Naive B cell (primary cell): Measurements from ENCODE around the gene EMB. TPM values are rescaled to one million over a fixed set of nuclear protein-coding genes. Genes with fewer than 3 reads are reported as not detected.
"Not testable (repeated sequence)": the region's sequence is repeated elsewhere in the genome, so short reads cannot be mapped to it uniquely, and the experiment has no call there.

ENCODE experiments used
- ATAC-seq, 2 donors: fragments of 150-1000 bp; cut with Tn5 transposase; 2 replicates each; pipeline ENCODE4 v1.10.0; 2021; ENCODE audit warnings: low read depth in 2 of 2, mild to moderate bottlenecking in 2 of 2, moderate library complexity in 2 of 2
- DNase-seq: peaks from one replicate; pipeline ENCODE4 v3.0.0; 2022
- H3K27ac Mint-ChIP-seq, 6 donors: one replicate each; pipeline ENCODE4 v1.8.0; 2020 to 2022; ENCODE audit warnings: mild to moderate bottlenecking in 6 of 6, mixed read lengths in 6 of 6, moderate library complexity in 5 of 6, inconsistent platforms in 2 of 6
- H3K27me3 Mint-ChIP-seq, 3 donors: one replicate each; pipeline ENCODE4 v1.8.0; 2021 to 2022; ENCODE audit warnings: mixed read lengths in 3 of 3, mild to moderate bottlenecking in 1 of 3
- H3K36me3 Mint-ChIP-seq, 2 donors: one replicate each; pipeline ENCODE4 v1.8.0; 2020 to 2022; ENCODE audit warnings: mixed read lengths in 2 of 2, inconsistent platforms in 1 of 2, mild to moderate bottlenecking in 1 of 2
- H3K4me1 Mint-ChIP-seq, 3 donors: one replicate each; pipeline ENCODE4 v1.8.0; 2020 to 2022; ENCODE audit warnings: mixed read lengths in 3 of 3, inconsistent platforms in 1 of 3, mild to moderate bottlenecking in 1 of 3, moderate library complexity in 1 of 3
- H3K4me3 Mint-ChIP-seq, 8 donors: one replicate each; pipeline ENCODE4 v1.8.0; 2020 to 2022; ENCODE audit warnings: mild to moderate bottlenecking in 8 of 8, mixed read lengths in 8 of 8, moderate library complexity in 8 of 8, inconsistent platforms in 2 of 8
- H3K9me3 Mint-ChIP-seq, 7 donors: one replicate each; pipeline ENCODE4 v1.8.0; 2020 to 2022; ENCODE audit warnings: mixed read lengths in 7 of 7, mild to moderate bottlenecking in 5 of 7, inconsistent platforms in 2 of 7, moderate library complexity in 1 of 7
- polyA plus RNA-seq, 6 donors: library from polyadenylated mRNA; unstranded; fragments of 300-500 nt; fragmentation: Illumina TruSeq; gene quantifications; one replicate each; pipeline ENCODE4 v1.2.3, GENCODE V29; 2021; ENCODE audit warnings: low read depth in 6 of 6

The EMB gene
- polyA plus RNA-seq, 6 donors from 2014 or later = 95.7 to 164 (median 113) TPM

DNA sequence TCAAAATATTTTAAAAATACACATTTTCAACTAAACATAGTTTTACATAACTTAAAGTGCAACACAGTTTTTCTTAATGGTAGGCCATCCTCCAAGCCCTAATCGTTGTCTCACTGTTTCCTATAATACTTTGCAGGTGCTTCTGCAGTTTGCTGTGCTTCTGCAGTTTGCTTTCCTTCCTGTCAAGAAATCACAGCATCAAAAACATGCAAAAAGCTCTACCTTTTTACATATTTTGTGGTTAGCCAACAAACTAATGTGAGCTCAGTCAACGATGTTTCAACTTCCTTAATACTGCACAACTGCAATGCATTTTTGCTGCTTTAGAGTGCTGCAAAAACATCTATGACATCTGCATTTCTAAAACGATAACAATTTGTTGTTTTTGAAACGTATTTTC is 25.2 kb downstream of the EMB start:
- Mint-ChIP-seq H3K27me3 (no peaks in the 10 kb centered on the region), H3K36me3 (peaks cover 5 to 11% of the 10 kb centered on the region in 2 donors), H3K4me1 (peaks cover 57 to 70% (median 63%) of the 10 kb centered on the region in 3 donors), H3K4me3 (peak overlapping the region in 5 of 8 donors; percentile 5 to 71 (median 56)), H3K9me3 (peaks cover 0 to 4% (median 0%) of the 10 kb centered on the region in 7 donors), H3K27ac (peak overlapping the region in 2 of 6 donors; percentile 83 to 87)
- DNase-seq (peak; percentile 71), ATAC-seq (peak; percentile 92 to 95)

- Mint-ChIP-seq H3K4me1 (peaks cover 43 to 55% (median 43%) of the 10 kb centered on the region in 3 donors), H3K27ac (peak overlapping the region in 1 of 6 donors; percentile 28)
- H3K27me3 Mint-ChIP-seq, H3K9me3 Mint-ChIP-seq, ATAC-seq, DNase-seq, H3K4me3 Mint-ChIP-seq, H3K36me3 Mint-ChIP-seq: not testable (repeated sequence)
Measured at GRCh38 chr5:50410932-50411331, 30.2 kb downstream of the EMB start.

DNA sequence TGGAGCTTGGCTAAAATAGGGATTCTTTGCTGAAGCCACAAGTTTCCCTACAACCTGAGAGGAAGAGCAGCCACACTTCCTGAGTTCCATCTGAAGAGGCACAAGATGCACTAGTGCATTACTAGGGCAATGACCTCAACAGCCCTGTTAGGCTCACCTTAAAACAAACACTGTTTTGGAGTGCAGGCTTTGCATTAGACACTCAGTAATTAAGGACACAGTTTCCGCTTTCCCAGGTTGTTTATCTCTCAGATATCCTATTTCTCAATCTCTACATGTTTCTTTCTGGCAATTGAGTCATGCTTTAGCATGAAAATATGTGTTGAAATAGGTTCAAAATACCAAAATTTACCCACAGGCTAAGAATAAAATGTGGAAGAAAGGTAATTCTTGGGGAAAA is 34.2 kb downstream of the EMB start:
- H3K4me1 Mint-ChIP-seq = peaks cover 25 to 35% (median 32%) of the 10 kb centered on the region in 3 donors
- H3K4me3 Mint-ChIP-seq = peak overlapping the region in 1 of 8 donors; percentile 81

GRCh38 chr5:50401336-50401735 is 39.8 kb downstream of the EMB start:
- peak overlapping the region in 2 of 6 donors; percentile 41 to 81 for H3K27ac Mint-ChIP-seq
- peaks cover 12 to 16% (median 12%) of the 10 kb centered on the region in 3 donors for H3K4me1 Mint-ChIP-seq

More for the DNA sequence above, 34.2 kb downstream of the EMB start:
- peak overlapping the region in 1 of 6 donors; percentile 67 for H3K27ac Mint-ChIP-seq
- peak; percentile 51 to 53 for ATAC-seq
- no peaks in the 10 kb centered on the region for H3K9me3 Mint-ChIP-seq
- no peaks in the 10 kb centered on the region for H3K27me3 Mint-ChIP-seq
- DNase-seq = no peak
- peaks cover 8 to 11% of the 10 kb centered on the region in 2 donors for H3K36me3 Mint-ChIP-seq

DNA sequence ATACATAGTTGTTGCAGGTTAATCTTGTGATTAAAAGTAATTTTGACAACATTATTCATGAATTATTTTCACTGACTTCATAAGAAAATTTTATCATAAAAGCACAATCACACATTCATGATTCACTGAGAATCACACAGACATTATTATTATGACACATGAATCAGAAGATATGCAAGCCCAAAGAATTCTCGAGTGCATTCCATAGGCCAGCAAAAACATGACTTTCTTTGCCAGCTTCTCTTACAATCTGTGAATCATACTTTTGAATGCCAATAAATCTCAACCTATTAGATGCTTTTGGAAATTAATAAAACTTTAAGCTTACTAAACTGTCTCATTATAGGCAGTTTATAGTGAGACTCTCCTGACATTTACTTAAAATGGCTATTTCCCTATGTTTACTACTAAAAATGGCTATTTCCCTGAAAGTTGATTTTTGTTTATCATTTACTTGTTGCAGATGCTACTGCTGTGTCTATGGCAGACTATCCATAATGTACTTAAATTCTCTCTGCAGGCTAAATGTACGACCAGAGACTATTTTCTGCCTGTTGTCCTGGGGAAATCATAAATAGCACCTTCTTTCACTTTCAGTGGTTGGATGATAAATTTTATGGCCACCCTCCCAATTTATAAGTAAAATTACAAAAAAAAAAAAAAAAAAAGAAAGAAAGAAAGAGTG is 47.0 kb downstream of the EMB start:
- not testable (repeated sequence) for H3K27me3 Mint-ChIP-seq, H3K4me3 Mint-ChIP-seq, H3K9me3 Mint-ChIP-seq, H3K27ac Mint-ChIP-seq, DNase-seq, ATAC-seq
- peaks cover 13 to 29% (median 29%) of the 10 kb centered on the region in 3 donors for H3K4me1 Mint-ChIP-seq
- peaks cover 18 to 32% of the 10 kb centered on the region in 2 donors for H3K36me3 Mint-ChIP-seq

More at GRCh38 chr5:50401336-50401735, 39.8 kb downstream of the EMB start:
- Mint-ChIP-seq H3K36me3 (peaks cover 0 to 42% of the 10 kb centered on the region in 2 donors), H3K9me3 (no peaks in the 10 kb centered on the region), H3K4me3 (no peak overlapping the region), H3K27me3 (no peaks in the 10 kb centered on the region)
- DNase-seq (no peak), ATAC-seq (no peak)

GRCh38 chr5:50392289-50392688 is 48.8 kb downstream of the EMB start:
- not testable (repeated sequence) for H3K27ac Mint-ChIP-seq, DNase-seq, ATAC-seq, H3K27me3 Mint-ChIP-seq, H3K4me3 Mint-ChIP-seq
- Mint-ChIP-seq H3K4me1 (peaks cover 13 to 29% (median 29%) of the 10 kb centered on the region in 3 donors), H3K9me3 (peaks cover 0 to 17% (median 12%) of the 10 kb centered on the region in 7 donors), H3K36me3 (peaks cover 34 to 37% of the 10 kb centered on the region in 2 donors)

- Mint-ChIP-seq H3K9me3 (peaks cover 0 to 14% (median 8%) of the 10 kb centered on the region in 7 donors), H3K36me3 (peaks cover 19 to 32% of the 10 kb centered on the region in 2 donors), H3K4me1 (peaks cover 9 to 18% (median 10%) of the 10 kb centered on the region in 3 donors), H3K27ac (peak overlapping the region in 3 of 6 donors; percentile 16 to 83 (median 68))
- not testable (repeated sequence) for H3K27me3 Mint-ChIP-seq, ATAC-seq, H3K4me3 Mint-ChIP-seq, DNase-seq
Measured at GRCh38 chr5:50384381-50384780, 56.7 kb downstream of the EMB start.

- H3K9me3 Mint-ChIP-seq, ATAC-seq, DNase-seq, H3K27me3 Mint-ChIP-seq, H3K27ac Mint-ChIP-seq, H3K4me3 Mint-ChIP-seq: not testable (repeated sequence)
- peaks cover 12 to 22% (median 16%) of the 10 kb centered on the region in 3 donors for H3K4me1 Mint-ChIP-seq
- H3K36me3 Mint-ChIP-seq = peaks cover 14 to 17% of the 10 kb centered on the region in 2 donors
Measured at GRCh38 chr5:50376696-50377095, 64.4 kb downstream of the EMB start.

DNA sequence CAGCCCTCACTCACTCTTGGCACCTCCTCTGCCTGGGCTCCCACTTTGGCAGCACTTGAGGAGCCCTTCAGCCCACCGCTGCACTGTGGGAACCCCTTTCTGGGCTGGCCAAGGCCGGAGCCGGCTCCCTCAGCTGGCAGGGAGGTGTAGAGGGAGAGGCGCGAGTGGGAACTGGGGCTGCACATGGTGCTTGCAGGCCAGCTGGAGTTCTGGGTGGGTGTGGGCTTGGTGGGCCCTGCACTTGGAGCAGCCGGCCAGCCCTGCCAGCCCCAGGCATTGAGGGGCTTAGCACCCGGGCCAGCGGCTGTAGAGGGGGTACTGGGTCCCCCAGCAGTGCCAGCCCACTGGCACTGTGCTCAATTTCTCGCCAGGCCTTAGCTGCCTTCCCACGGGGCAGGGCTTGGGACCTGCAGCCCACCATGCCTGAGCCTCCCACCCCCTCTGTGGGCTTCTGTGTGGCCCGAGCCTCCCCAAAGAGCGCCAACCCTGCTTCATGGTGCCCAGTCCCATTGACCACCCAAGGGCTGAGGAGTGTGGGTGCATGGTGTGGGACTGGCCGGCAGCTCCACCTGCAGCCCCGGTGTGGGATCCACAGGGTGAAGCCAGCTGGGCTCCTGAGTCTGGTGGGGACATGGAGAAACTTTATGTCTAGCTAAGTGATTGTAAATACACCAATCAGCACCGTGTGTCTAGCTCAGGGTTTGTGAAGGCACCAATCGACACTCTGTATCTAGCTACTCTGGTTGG is 71.6 kb downstream of the EMB start:
- DNase-seq, H3K27me3 Mint-ChIP-seq, H3K4me3 Mint-ChIP-seq, ATAC-seq: not testable (repeated sequence)
- Mint-ChIP-seq H3K9me3 (peaks cover 6 to 35% (median 16%) of the 10 kb centered on the region in 7 donors), H3K27ac (peak overlapping the region in 1 of 6 donors; percentile 61), H3K36me3 (peaks cover 43 to 46% of the 10 kb centered on the region in 2 donors), H3K4me1 (peaks cover 0 to 14% (median 11%) of the 10 kb centered on the region in 3 donors)

- ATAC-seq = no peak
- no peaks in the 10 kb centered on the region for H3K27me3 Mint-ChIP-seq
- peaks cover 4 to 17% (median 17%) of the 10 kb centered on the region in 3 donors for H3K4me1 Mint-ChIP-seq
- peaks cover 35 to 42% of the 10 kb centered on the region in 2 donors for H3K36me3 Mint-ChIP-seq
- peaks cover 6 to 34% (median 16%) of the 10 kb centered on the region in 7 donors for H3K9me3 Mint-ChIP-seq
- peak overlapping the region in 1 of 8 donors; percentile 63 for H3K4me3 Mint-ChIP-seq
- no peak for DNase-seq
- H3K27ac Mint-ChIP-seq = peak overlapping the region in 4 of 6 donors; percentile 4 to 41 (median 14)
Measured at GRCh38 chr5:50365426-50366251, 75.4 kb downstream of the EMB start.

DNA sequence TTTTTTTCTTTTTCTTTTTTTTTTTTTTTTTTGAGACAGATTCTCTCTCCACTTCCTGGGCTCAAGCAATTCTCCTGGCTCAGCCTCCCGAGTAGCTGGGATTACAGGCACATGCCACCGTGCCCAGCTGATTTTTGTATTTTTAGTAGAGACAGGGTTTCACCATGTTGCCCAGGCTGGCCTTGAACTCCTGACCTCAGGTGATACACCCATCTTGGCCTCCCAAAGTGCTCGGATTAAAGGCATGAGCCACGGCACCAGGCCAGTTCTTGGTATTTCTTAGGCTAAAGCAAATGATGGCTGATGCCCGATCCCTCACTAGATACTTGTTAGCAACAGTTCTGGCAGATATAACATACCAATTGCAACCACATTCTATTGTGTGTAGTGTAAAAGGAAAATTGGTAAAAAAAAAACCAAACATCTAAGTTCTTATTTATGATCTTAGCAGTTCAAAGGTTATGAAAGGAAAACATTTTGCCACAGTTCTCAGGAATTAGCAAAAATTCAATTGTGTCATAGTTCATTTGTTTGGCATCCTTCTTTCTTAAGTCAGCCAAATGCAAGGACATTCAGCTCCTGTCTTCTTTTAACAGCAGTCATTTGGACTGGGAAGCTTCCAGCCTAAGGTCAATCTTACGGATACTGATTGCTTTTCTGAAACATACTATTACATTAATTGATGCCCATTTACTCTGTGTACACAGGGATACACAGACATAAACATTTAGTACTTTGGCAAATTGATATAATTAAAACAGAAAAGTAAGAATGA is 76.4 kb downstream of the EMB start:
- H3K4me1 Mint-ChIP-seq = peaks cover 9 to 23% (median 19%) of the 10 kb centered on the region in 3 donors
- ATAC-seq, H3K27me3 Mint-ChIP-seq, DNase-seq, H3K4me3 Mint-ChIP-seq: not testable (repeated sequence)
- peaks cover 6 to 27% (median 16%) of the 10 kb centered on the region in 7 donors for H3K9me3 Mint-ChIP-seq
- H3K27ac Mint-ChIP-seq = peak overlapping the region in 3 of 6 donors; percentile 20 to 60 (median 44)
- peaks cover 26 to 32% of the 10 kb centered on the region in 2 donors for H3K36me3 Mint-ChIP-seq

- Mint-ChIP-seq H3K27ac (no peak overlapping the region), H3K4me3 (no peak overlapping the region), H3K9me3 (peaks cover 0 to 7% (median 2%) of the 10 kb centered on the region in 7 donors), H3K36me3 (peaks cover 0 to 5% of the 10 kb centered on the region in 2 donors), H3K27me3 (no peaks in the 10 kb centered on the region), H3K4me1 (peaks cover 4 to 17% (median 9%) of the 10 kb centered on the region in 3 donors)
- DNase-seq = no peak
- ATAC-seq = peak in 1 of 2 donors; percentile 28
Measured at GRCh38 chr5:50359187-50359586, 81.9 kb downstream of the EMB start.
